K562 (cell line): ENCODE measurements around the gene DKK3. TPM values are rescaled to one million over a fixed set of nuclear protein-coding genes. Genes with fewer than 3 reads are reported as not detected.

Experiments used
- ARID1B ChIP-seq: fragments of 450-650 bp; IDR thresholded peaks from 2 replicates; pipeline ENCODE4 v1.6.1; 2016; ENCODE audit warnings: antibody characterized with exemption, mild to moderate bottlenecking, inconsistent platforms
- KAT7 ChIP-seq: sonication (generic); formaldehyde crosslinking; IDR thresholded peaks from 2 replicates; pipeline ENCODE4 v1.8.0; 2022; ENCODE audit warnings: missing genetic modification reagents, mild to moderate bottlenecking, borderline replicate concordance
- KAT8 ChIP-seq: fragments of 450-650 bp; IDR thresholded peaks from 2 replicates; pipeline ENCODE4 v1.6.1; 2016; ENCODE audit warnings: low read depth, mild to moderate bottlenecking
- KLF1 ChIP-seq: fragments of 450-650 bp; IDR thresholded peaks from 2 replicates; pipeline ENCODE4 v1.6.1; 2016; ENCODE audit warnings: missing genetic modification characterization, missing compliant biosample characterization
- MEIS2 ChIP-seq: fragments of 450-650 bp; IDR thresholded peaks from 2 replicates; pipeline ENCODE4 v1.6.1; 2014; ENCODE audit warnings: mild to moderate bottlenecking; ENCODE audit not compliant: partially characterized antibody
- PHF21A ChIP-seq: fragments of 450-650 bp; IDR thresholded peaks from 2 replicates; pipeline ENCODE4 v1.6.1; 2017; ENCODE audit warnings: low read depth, borderline replicate concordance
- SMARCE1 ChIP-seq: fragments of 450-650 bp; IDR thresholded peaks from 2 replicates; pipeline ENCODE4 v1.7.1; 2016; ENCODE audit warnings: mild to moderate bottlenecking
- STAT5A ChIP-seq: IDR thresholded peaks from 2 replicates; pipeline ENCODE4 v1.6.1; 2012; ENCODE audit warnings: low read length, inconsistent platforms, borderline replicate concordance
- TAF1 ChIP-seq: IDR thresholded peaks from 2 replicates; pipeline ENCODE4 v1.6.1; 2011; ENCODE audit warnings: mild to moderate bottlenecking, low read length, moderate library complexity; ENCODE audit not compliant: insufficient read depth, control insufficient read depth, severe bottlenecking; ENCODE audit errors: extremely low read depth
- TCF7 ChIP-seq: sonication (generic); IDR thresholded peaks from 2 replicates; pipeline ENCODE4 v1.6.1; 2016; ENCODE audit warnings: antibody characterized with exemption, borderline replicate concordance
- ZBTB7A ChIP-seq: IDR thresholded peaks from 2 replicates; pipeline ENCODE4 v1.6.1; 2011; ENCODE audit warnings: low read depth, mild to moderate bottlenecking, low read length, moderate library complexity, borderline replicate concordance; ENCODE audit not compliant: control insufficient read depth
- ZNF24 ChIP-seq: fragments of 450-650 bp; IDR thresholded peaks from 2 replicates; pipeline ENCODE4 v1.6.1; 2016
- ZNF764 ChIP-seq: fragments of 250-450 bp; sonication (Bioruptor Pico); IDR thresholded peaks from 2 replicates; pipeline ENCODE4 v1.4.0; 2020; ENCODE audit warnings: low read depth, mild to moderate bottlenecking, moderate library complexity
- polyA plus RNA-seq, 8 experiments: library from polyadenylated mRNA; depleted of rRNA in 4 of 8; stranded (reverse) in 5 of 8; unstranded in 3 of 8; fragments of >200 nt; fragmentation: Nextera tagmentation in 2 of 8; fragmentation: Illumina TruSeq in 1 of 8; extraction: Ambion mirVana in 2 of 8; extraction: Trizol in 1 of 8; gene quantifications; 2 replicates each; pipeline versions ENCODE4 v1.2.1 to v1.2.3, GENCODE V29; 2011 to 2014; ENCODE audit warnings: inconsistent platforms in 1 of 8, missing spikeins in 1 of 8
- total RNA-seq, 7 experiments: library from RNA; depleted of rRNA in 6 of 7; stranded (reverse); fragments of >200 nt in 6 of 7; fragmentation: Illumina TruSeq in 2 of 7; extraction: Trizol in 2 of 7; gene quantifications; 2 replicates each; pipeline versions ENCODE4 v1.2.1 to v1.2.3, GENCODE V29; 2011 to 2021; ENCODE audit warnings: low replicate concordance in 1 of 7
- TF ChIP-seq, protein P1 (sequence below): IDR thresholded peaks from 3 replicates; pipeline ENCODE4 v1.6.1; 2011; ENCODE audit warnings: borderline replicate concordance, mild to moderate bottlenecking; ENCODE audit not compliant: insufficient read length, insufficient read depth
- TF ChIP-seq, protein P2 (sequence below): fragments of 250-450 bp; sonication (Bioruptor Pico); IDR thresholded peaks from 2 replicates; pipeline ENCODE4 v1.5.0; 2021
- TF ChIP-seq, protein P3 (sequence below): fragments of 450-650 bp; formaldehyde crosslinking; conservative IDR thresholded peaks from 2 replicates; pipeline ENCODE4 v1.4.0; 2022; ENCODE audit warnings: mild to moderate bottlenecking, missing genetic modification characterization
- TF ChIP-seq, protein P4 (sequence below), 2 experiments: IDR thresholded peaks; 2 replicates each; pipeline ENCODE4 v1.6.1; 2012; ENCODE audit warnings: improper control_type of control experiment in 2 of 2, low read depth in 2 of 2, low read length in 2 of 2, borderline replicate concordance in 1 of 2

The DKK3 gene
- total and polyA plus RNA-seq, 9 of the 15 experiments (the other 6 are each of a cell fraction or from before 2014, with no cell fraction given), result 0.14 to 0.85 (median 0.38) TPM; not detected in 6

DNA sequence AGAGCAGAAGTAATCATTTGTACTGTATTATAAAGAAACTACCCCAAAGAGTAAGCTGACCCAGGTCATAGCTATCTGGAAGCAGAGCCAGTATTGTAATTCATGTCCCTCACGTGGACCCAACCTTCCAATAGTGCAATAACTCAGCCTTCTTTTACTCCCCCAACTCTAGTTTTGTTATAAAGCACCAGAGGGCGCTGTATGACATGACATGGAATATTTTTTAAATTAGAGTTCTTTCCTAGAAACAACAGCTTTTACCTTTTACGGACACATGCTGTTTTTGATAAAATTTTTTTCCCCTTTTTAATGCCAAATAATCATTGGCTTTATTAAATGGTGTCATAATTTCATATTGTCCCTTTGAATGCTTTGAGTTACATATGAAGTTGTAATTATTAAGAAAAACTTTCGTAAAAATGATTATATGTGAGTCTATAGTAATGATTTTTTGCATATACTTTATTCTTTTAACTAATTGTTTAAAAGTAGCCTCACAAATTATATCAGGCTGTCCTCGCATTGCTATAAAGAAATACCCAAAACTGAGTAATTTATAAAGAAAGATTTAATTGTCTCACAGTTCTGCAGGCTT is 76.9 kb downstream of the DKK3 start (continued):
- TF ChIP-seq, protein P1, sequence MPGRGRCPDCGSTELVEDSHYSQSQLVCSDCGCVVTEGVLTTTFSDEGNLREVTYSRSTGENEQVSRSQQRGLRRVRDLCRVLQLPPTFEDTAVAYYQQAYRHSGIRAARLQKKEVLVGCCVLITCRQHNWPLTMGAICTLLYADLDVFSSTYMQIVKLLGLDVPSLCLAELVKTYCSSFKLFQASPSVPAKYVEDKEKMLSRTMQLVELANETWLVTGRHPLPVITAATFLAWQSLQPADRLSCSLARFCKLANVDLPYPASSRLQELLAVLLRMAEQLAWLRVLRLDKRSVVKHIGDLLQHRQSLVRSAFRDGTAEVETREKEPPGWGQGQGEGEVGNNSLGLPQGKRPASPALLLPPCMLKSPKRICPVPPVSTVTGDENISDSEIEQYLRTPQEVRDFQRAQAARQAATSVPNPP, result no peak
- TF ChIP-seq PHF21A, result no peak
- no peak for TF ChIP-seq KAT7
- no peak for TF ChIP-seq STAT5A
- TF ChIP-seq KAT8, result no peak
- TF ChIP-seq TAF1, result no peak
- no peak for TF ChIP-seq MEIS2
- TF ChIP-seq, protein P2, sequence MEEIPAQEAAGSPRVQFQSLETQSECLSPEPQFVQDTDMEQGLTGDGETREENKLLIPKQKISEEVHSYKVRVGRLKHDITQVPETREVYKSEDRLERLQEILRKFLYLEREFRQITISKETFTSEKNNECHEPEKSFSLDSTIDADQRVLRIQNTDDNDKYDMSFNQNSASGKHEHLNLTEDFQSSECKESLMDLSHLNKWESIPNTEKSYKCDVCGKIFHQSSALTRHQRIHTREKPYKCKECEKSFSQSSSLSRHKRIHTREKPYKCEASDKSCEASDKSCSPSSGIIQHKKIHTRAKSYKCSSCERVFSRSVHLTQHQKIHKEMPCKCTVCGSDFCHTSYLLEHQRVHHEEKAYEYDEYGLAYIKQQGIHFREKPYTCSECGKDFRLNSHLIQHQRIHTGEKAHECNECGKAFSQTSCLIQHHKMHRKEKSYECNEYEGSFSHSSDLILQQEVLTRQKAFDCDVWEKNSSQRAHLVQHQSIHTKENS (CRISPR knock-in tag), result no peak
- no peak for TF ChIP-seq ARID1B
- TF ChIP-seq TCF7, result no peak
- TF ChIP-seq ZBTB7A, result no peak
- TF ChIP-seq, protein P3, sequence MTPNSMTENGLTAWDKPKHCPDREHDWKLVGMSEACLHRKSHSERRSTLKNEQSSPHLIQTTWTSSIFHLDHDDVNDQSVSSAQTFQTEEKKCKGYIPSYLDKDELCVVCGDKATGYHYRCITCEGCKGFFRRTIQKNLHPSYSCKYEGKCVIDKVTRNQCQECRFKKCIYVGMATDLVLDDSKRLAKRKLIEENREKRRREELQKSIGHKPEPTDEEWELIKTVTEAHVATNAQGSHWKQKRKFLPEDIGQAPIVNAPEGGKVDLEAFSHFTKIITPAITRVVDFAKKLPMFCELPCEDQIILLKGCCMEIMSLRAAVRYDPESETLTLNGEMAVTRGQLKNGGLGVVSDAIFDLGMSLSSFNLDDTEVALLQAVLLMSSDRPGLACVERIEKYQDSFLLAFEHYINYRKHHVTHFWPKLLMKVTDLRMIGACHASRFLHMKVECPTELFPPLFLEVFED (CRISPR knock-in tag), result no peak
- no peak for TF ChIP-seq ZNF764 (CRISPR knock-in tag)
- TF ChIP-seq, protein P4, sequence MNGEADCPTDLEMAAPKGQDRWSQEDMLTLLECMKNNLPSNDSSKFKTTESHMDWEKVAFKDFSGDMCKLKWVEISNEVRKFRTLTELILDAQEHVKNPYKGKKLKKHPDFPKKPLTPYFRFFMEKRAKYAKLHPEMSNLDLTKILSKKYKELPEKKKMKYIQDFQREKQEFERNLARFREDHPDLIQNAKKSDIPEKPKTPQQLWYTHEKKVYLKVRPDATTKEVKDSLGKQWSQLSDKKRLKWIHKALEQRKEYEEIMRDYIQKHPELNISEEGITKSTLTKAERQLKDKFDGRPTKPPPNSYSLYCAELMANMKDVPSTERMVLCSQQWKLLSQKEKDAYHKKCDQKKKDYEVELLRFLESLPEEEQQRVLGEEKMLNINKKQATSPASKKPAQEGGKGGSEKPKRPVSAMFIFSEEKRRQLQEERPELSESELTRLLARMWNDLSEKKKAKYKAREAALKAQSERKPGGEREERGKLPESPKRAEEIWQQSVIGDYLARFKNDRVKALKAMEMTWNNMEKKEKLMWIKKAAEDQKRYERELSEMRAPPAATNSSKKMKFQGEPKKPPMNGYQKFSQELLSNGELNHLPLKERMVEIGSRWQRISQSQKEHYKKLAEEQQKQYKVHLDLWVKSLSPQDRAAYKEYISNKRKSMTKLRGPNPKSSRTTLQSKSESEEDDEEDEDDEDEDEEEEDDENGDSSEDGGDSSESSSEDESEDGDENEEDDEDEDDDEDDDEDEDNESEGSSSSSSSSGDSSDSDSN (IDR thresholded peaks at IDR 0.05; ENCODE audit: borderline replicate concordance in 1 of 2, low read depth in 2 of 2, low read length in 2 of 2), result no peak
- no peak for TF ChIP-seq ZNF24
- no peak for TF ChIP-seq KLF1 (tag)
- TF ChIP-seq SMARCE1, result no peak
